PC-3 (cell line): ENCODE data around the gene BLTP3A. TPM values are rescaled to one million over a fixed set of nuclear protein-coding genes. Genes with fewer than 3 reads are reported as not detected.
A peak's percentile ranks its signal among the peaks of the same experiment; 100 is the strongest.

Source experiments
- ATAC-seq: fragments of 200-7000 bp; cut with Tn5 transposase; 2 replicates; pipeline ENCODE4 v1.9.1; 2020; ENCODE audit warnings: mild to moderate bottlenecking, moderate library complexity
- BruUV-seq: library from RNA; stranded (reverse); fragments of 400-500 nt; replicated peaks from 2 replicates; lab custom pipeline; 2021; lab: Mats Ljungman, UMichigan
- CTCF ChIA-PET: fragments of 300-600 bp; sonication (Branson Sonifier 250); formaldehyde crosslinking; loops from one replicate; lab custom pipeline; 2022; ENCODE audit warnings: antibody characterized with exemption; lab: Charles Lee
- POLR2A ChIA-PET: fragments of 300-600 bp; sonication (Branson Sonifier 250); formaldehyde crosslinking; loops from one replicate; lab custom pipeline; 2022; ENCODE audit warnings: antibody characterized with exemption; ENCODE audit not compliant: unreplicated experiment; lab: Charles Lee
- DNase-seq: peaks from one replicate; pipeline ENCODE4 v3.0.0-alpha.2; 2015
- H2AFZ ChIP-seq: fragments of 300-600 bp; sonication (generic); 2 replicates; pipeline ENCODE4 v1.6.0; 2016; ENCODE audit warnings: antibody characterized with exemption, low read length
- H3F3A ChIP-seq: fragments of 300-600 bp; sonication (generic); one replicate; pipeline ENCODE4 v1.6.0; 2017; ENCODE audit warnings: antibody characterized with exemption, low read length, control low read depth, mild to moderate bottlenecking; ENCODE audit not compliant: unreplicated experiment
- H3K27ac ChIP-seq: fragments of 300-600 bp; sonication (generic); 2 replicates; pipeline ENCODE4 v1.5.1; 2016; ENCODE audit warnings: mild to moderate bottlenecking, low read length
- H3K27me3 ChIP-seq: fragments of 300-600 bp; sonication (generic); 2 replicates; pipeline ENCODE4 v1.6.1; 2016; ENCODE audit warnings: low read length, mixed read lengths
- H3K36me3 ChIP-seq: fragments of 300-600 bp; sonication (generic); 2 replicates; pipeline ENCODE4 v1.6.1; 2016; ENCODE audit warnings: low read depth, mixed run types, low read length, mixed read lengths
- H3K4me1 ChIP-seq: fragments of 300-600 bp; sonication (generic); 2 replicates; pipeline ENCODE4 v1.5.1; 2016; ENCODE audit warnings: low read length; ENCODE audit not compliant: insufficient read depth
- H3K4me2 ChIP-seq: fragments of 300-600 bp; sonication (generic); 2 replicates; pipeline ENCODE4 v1.6.0; 2016; ENCODE audit warnings: low read length
- H3K4me3 ChIP-seq: fragments of 300-600 bp; sonication (generic); 2 replicates; pipeline ENCODE4 v1.5.1; 2016; ENCODE audit warnings: mild to moderate bottlenecking, low read length, mixed read lengths
- H3K79me2 ChIP-seq: fragments of 300-600 bp; sonication (generic); 2 replicates; pipeline ENCODE4 v1.6.1; 2017; ENCODE audit warnings: low read length, mixed read lengths
- H3K9ac ChIP-seq: fragments of 300-600 bp; sonication (generic); 2 replicates; pipeline ENCODE4 v1.6.0; 2016; ENCODE audit warnings: mild to moderate bottlenecking, low read length
- H3K9me2 ChIP-seq: fragments of 300-600 bp; sonication (generic); replicated peaks from 2 replicates; pipeline ENCODE4 v1.6.1; 2016; ENCODE audit warnings: mixed run types, low read length, mixed read lengths
- H3K9me3 ChIP-seq: fragments of 300-600 bp; sonication (generic); 2 replicates; pipeline ENCODE4 v1.6.1; 2016; ENCODE audit warnings: low read length, mixed read lengths
- H4K20me1 ChIP-seq: fragments of 300-600 bp; sonication (generic); 2 replicates; pipeline ENCODE4 v1.6.1; 2016; ENCODE audit warnings: low read length, mixed read lengths
- EZH2 ChIP-seq: fragments of 300-600 bp; sonication (generic); IDR thresholded peaks from one replicate; pipeline ENCODE4 v1.6.1; 2017; ENCODE audit warnings: antibody characterized with exemption, mild to moderate bottlenecking, low read length; ENCODE audit not compliant: unreplicated experiment
- EZH2phosphoT487 ChIP-seq: fragments of 300-600 bp; sonication (generic); IDR thresholded peaks from 2 replicates; pipeline ENCODE4 v1.6.1; 2018; ENCODE audit warnings: mild to moderate bottlenecking, antibody characterized with exemption, low read length, borderline replicate concordance
- intact Hi-C: fragments of 100-400 bp; cut with micrococcal nuclease; formaldehyde crosslinking; loops from 2 replicates; pipeline ENCODE4 v1.9.0; 2023
- total RNA-seq: library from RNA; depleted of rRNA; stranded (reverse); fragments of >200 nt; gene quantifications from 2 replicates; pipeline ENCODE4 v1.2.3, GENCODE V29; 2014; rRNA removed
- TF ChIP-seq, protein P1 (sequence below): fragments of 300-600 bp; sonication (generic); conservative IDR thresholded peaks from 2 replicates; pipeline ENCODE4 v1.5.1; 2017; ENCODE audit warnings: antibody characterized with exemption, low read depth, mild to moderate bottlenecking, low read length

The BLTP3A gene
- total RNA-seq, 1 experiment from 2014 or later: 10.6 TPM

DNA sequence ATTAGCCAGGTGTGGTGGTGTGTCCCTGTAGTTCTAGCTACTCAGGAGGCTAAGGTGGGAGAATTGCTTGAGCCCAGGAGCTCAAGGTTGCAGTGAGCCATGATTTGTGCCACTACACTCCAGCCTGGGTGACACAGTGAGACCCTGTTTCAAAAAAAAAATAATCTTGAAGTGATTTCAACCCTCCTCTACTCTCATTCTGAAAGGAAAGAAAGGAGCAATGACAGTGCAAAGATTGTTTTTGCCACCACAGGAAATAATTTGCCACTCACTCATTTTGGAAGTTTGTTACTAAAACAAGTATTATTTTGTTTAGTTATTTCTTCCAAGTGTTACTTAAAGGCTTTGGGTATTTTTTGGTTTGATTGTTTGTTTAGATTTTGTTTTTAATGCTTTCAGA, 45.6 kb downstream of the BLTP3A start:
- DNase-seq: no peak
- ChIA-PET POLR2A (no interaction called here), CTCF (no interaction called here)
- H3K79me2 ChIP-seq: no peaks in the 10 kb centered on the region
- H3K36me3 ChIP-seq: peaks cover 15% of the 10 kb centered on the region; the same call in 1 of the 2 replicates
- no peak overlapping the region for H3K9ac ChIP-seq
- H3K4me1 ChIP-seq: peaks cover 12% of the 10 kb centered on the region
- H3K9me3 ChIP-seq: no peaks in the 10 kb centered on the region
- intact Hi-C loops: no loop called here
- TF ChIP-seq EZH2: no peak
- no peak for TF ChIP-seq EZH2phosphoT487
- TF ChIP-seq, protein P1, sequence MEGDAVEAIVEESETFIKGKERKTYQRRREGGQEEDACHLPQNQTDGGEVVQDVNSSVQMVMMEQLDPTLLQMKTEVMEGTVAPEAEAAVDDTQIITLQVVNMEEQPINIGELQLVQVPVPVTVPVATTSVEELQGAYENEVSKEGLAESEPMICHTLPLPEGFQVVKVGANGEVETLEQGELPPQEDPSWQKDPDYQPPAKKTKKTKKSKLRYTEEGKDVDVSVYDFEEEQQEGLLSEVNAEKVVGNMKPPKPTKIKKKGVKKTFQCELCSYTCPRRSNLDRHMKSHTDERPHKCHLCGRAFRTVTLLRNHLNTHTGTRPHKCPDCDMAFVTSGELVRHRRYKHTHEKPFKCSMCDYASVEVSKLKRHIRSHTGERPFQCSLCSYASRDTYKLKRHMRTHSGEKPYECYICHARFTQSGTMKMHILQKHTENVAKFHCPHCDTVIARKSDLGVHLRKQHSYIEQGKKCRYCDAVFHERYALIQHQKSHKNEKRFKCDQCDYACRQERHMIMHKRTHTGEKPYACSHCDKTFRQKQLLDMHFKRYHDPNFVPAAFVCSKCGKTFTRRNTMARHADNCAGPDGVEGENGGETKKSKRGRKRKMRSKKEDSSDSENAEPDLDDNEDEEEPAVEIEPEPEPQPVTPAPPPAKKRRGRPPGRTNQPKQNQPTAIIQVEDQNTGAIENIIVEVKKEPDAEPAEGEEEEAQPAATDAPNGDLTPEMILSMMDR: no peak
- no peak for ATAC-seq
- H4K20me1 ChIP-seq: no peaks in the 10 kb centered on the region
- BruUV-seq: no TSS peak
- no peak overlapping the region for H3K4me3 ChIP-seq
- H3K9me2 ChIP-seq: no peaks in the 10 kb centered on the region
- H2AFZ ChIP-seq: no peak overlapping the region
- no peak overlapping the region for H3K27ac ChIP-seq
- H3K27me3 ChIP-seq: no peaks in the 10 kb centered on the region
- H3K4me2 ChIP-seq: no peak overlapping the region
- no peaks in the 10 kb centered on the region for H3F3A ChIP-seq

DNA sequence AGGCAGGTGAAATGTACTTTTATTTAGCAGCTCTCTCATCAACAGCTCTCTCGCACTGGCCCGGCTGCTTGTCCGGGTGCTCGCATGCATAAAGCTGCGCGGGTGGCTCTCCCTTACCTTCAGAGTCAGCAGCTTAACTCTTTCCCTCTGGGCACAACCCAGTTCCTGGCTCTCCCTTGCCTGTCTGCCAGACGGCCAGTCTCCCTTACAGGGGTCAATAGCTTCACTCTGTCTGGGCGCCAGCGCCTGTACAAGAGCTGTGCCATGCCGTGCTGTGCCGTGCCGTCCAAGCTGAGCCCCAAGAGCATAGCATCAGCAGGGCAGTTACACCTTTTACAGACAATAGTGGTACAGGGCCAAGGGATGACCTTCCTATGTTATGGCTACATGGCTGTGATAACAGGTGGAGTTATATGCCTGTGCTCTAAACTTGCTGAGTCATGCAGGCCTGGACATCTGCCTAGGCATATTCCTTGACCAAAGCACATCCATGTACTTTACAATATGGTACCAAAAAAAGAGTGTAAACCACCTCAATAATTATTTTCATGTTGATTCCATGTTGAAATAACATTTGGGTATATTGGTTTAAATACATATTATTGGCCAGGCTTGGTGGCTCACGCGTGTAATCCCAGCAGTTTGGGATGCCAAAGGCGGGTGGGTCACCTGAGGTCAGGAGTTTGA, 47.9 kb downstream of the BLTP3A start:
- Histone ChIP-seq H2AFZ (no peak overlapping the region), H3F3A (no peaks in the 10 kb centered on the region), H3K27me3 (no peaks in the 10 kb centered on the region), H3K36me3 (peaks cover 15% of the 10 kb centered on the region; the same call in 1 of the 2 replicates), H3K9ac (no peak overlapping the region), H3K9me2 (no peaks in the 10 kb centered on the region), H3K9me3 (no peaks in the 10 kb centered on the region), H3K27ac (peak overlapping the region; percentile 16; the same call in 1 of the 2 replicates), H3K4me2 (no peak overlapping the region), H4K20me1 (no peaks in the 10 kb centered on the region), H3K4me1 (peaks cover 8% of the 10 kb centered on the region), H3K79me2 (no peaks in the 10 kb centered on the region), H3K4me3 (no peak overlapping the region)
- ATAC-seq (no peak), DNase-seq (no peak)
- intact Hi-C loops: no loop called here
- CTCF ChIA-PET: no interaction called here
- POLR2A ChIA-PET: no interaction called here
- no TSS peak for BruUV-seq
- TF ChIP-seq EZH2 (no peak), EZH2phosphoT487 (no peak)
- TF ChIP-seq, protein P1: no peak

Other genes with a start within 250 kb of the BLTP3A start
- 190 and 205 TPM in 2 replicates for gene SPDEF, start 235.8 kb upstream of the BLTP3A start, total RNA-seq
- gene ILRUN, start 95.3 kb upstream of the BLTP3A start, total RNA-seq: 54.8 and 59.5 TPM in 2 replicates
- 271 and 306 TPM in 2 replicates for gene SNRPC, start 34.6 kb upstream of the BLTP3A start, total RNA-seq
- gene TAF11, start 96.0 kb downstream of the BLTP3A start, total RNA-seq: 24.1 and 28.9 TPM in 2 replicates
- 18.8 and 21.3 TPM in 2 replicates for gene ANKS1A, start 97.2 kb downstream of the BLTP3A start, total RNA-seq